Lower leg skin (tissue), 4 donors: ENCODE data around the gene PDE8A. TPM values are rescaled to one million over a fixed set of nuclear protein-coding genes. Genes with fewer than 3 reads are reported as not detected.

Experiments used
- total RNA-seq, 4 donors: library from RNA; depleted of rRNA; stranded (reverse); fragments of >200 nt; gene quantifications; one replicate each; pipeline ENCODE4 v1.1.0, GENCODE V29; 2016

The PDE8A gene
- total RNA-seq, 4 donors from 2014 or later, result 14.7 to 23.1 (median 19.4) TPM

Other genes starting within 250 kb of the PDE8A start
- 10 to 100 TPM; 15.8 to 25.5 (median 21.1) TPM for gene ZNF592, start 233.3 kb upstream of the PDE8A start, total RNA-seq
- 1 to 10 TPM in 1 of 4 donors, under 1 TPM in 3; 0.42 to 1.4 (median 0.46) TPM for gene ALPK3, start 164.5 kb upstream of the PDE8A start, total RNA-seq
- not detected for gene SLC28A1, start 97.2 kb upstream of the PDE8A start, total RNA-seq